ENCODE measurements around the gene TSSK3.
A peak's percentile ranks its signal among the peaks of the same experiment; 100 is the strongest.
"Not testable (repeated sequence)": the region's sequence is repeated elsewhere in the genome, so short reads cannot be mapped to it uniquely, and the experiment has no call there.

Gene TSSK3

GRCh38 chr1:32337855-32338636 is 24.3 kb upstream of the TSSK3 start:
- no peak for DNase-seq
- in situ Hi-C loops (cut with MboI; ENCODE audit: low pct_unique_long_range_greater_than_20kb, low sequenced_read_pairs), result no loop called here

- in situ Hi-C loops (cut with MboI; ENCODE audit: low pct_unique_long_range_greater_than_20kb, low sequenced_read_pairs), result no loop called here
- no peak for DNase-seq
Measured at GRCh38 chr1:32338637-32339145, 23.6 kb upstream of the TSSK3 start.

- DNase-seq, result peak; percentile 55
- in situ Hi-C loops (cut with MboI; ENCODE audit: low pct_unique_long_range_greater_than_20kb, low sequenced_read_pairs), result no loop called here
Measured at GRCh38 chr1:32339363-32339978, 22.9 kb upstream of the TSSK3 start.

GRCh38 chr1:32341186-32341757 is 21.1 kb upstream of the TSSK3 start:
- in situ Hi-C loops (cut with MboI; ENCODE audit: low pct_unique_long_range_greater_than_20kb, low sequenced_read_pairs), result no loop called here
- DNase-seq, result no peak

GRCh38 chr1:32341971-32342370 is 20.4 kb upstream of the TSSK3 start:
- DNase-seq, result no peak
- in situ Hi-C loops (cut with MboI; ENCODE audit: low pct_unique_long_range_greater_than_20kb, low sequenced_read_pairs), result no loop called here

GRCh38 chr1:32342704-32343103 is 19.6 kb upstream of the TSSK3 start:
- in situ Hi-C loops (cut with MboI; ENCODE audit: low pct_unique_long_range_greater_than_20kb, low sequenced_read_pairs), result no loop called here
- DNase-seq, result no peak

GRCh38 chr1:32345289-32345827 is 17.0 kb upstream of the TSSK3 start:
- peak; percentile 43 for DNase-seq
- in situ Hi-C loops (cut with MboI; ENCODE audit: low pct_unique_long_range_greater_than_20kb, low sequenced_read_pairs), result no loop called here

GRCh38 chr1:32346532-32347157 is 15.7 kb upstream of the TSSK3 start:
- no peak for DNase-seq
- in situ Hi-C loops (cut with MboI; ENCODE audit: low pct_unique_long_range_greater_than_20kb, low sequenced_read_pairs), result no loop called here

GRCh38 chr1:32349211-32349708 is 13.1 kb upstream of the TSSK3 start:
- peak; percentile 56 for DNase-seq
- in situ Hi-C loops (cut with MboI; ENCODE audit: low pct_unique_long_range_greater_than_20kb, low sequenced_read_pairs), result no loop called here

- in situ Hi-C loops (cut with MboI; ENCODE audit: low pct_unique_long_range_greater_than_20kb, low sequenced_read_pairs), result no loop called here
- no peak for DNase-seq
Measured at GRCh38 chr1:32350785-32351398, 11.4 kb upstream of the TSSK3 start.

- DNase-seq, result peak; percentile 78
- in situ Hi-C loops (cut with MboI; ENCODE audit: low pct_unique_long_range_greater_than_20kb, low sequenced_read_pairs), result no loop called here
Measured at GRCh38 chr1:32351399-32352238, 10.7 kb upstream of the TSSK3 start.

GRCh38 chr1:32352239-32352745 is 10.0 kb upstream of the TSSK3 start:
- no peak for DNase-seq
- in situ Hi-C loops (cut with MboI; ENCODE audit: low pct_unique_long_range_greater_than_20kb, low sequenced_read_pairs), result no loop called here

- DNase-seq, result no peak
Measured at GRCh38 chr1:32352831-32353383, 9.4 kb upstream of the TSSK3 start.

GRCh38 chr1:32353431-32353830 is 8.9 kb upstream of the TSSK3 start:
- no peak for DNase-seq
- in situ Hi-C loops (cut with MboI; ENCODE audit: low pct_unique_long_range_greater_than_20kb, low sequenced_read_pairs), result no loop called here

More at GRCh38 chr1:32352831-32353383, 9.4 kb upstream of the TSSK3 start:
- in situ Hi-C loops (cut with MboI; ENCODE audit: low pct_unique_long_range_greater_than_20kb, low sequenced_read_pairs), result no loop called here

GRCh38 chr1:32353886-32354570 is 8.3 kb upstream of the TSSK3 start:
- in situ Hi-C loops (cut with MboI; ENCODE audit: low pct_unique_long_range_greater_than_20kb, low sequenced_read_pairs), result no loop called here
- DNase-seq, result peak; percentile 30

- in situ Hi-C loops (cut with MboI; ENCODE audit: low pct_unique_long_range_greater_than_20kb, low sequenced_read_pairs); DNase-seq: not testable (repeated sequence)
Measured at GRCh38 chr1:32355778-32356177, 6.6 kb upstream of the TSSK3 start.

- DNase-seq, result no peak
Measured at GRCh38 chr1:32356478-32356877, 5.9 kb upstream of the TSSK3 start.

More at GRCh38 chr1:32356478-32356877, 5.9 kb upstream of the TSSK3 start:
- in situ Hi-C loops (cut with MboI; ENCODE audit: low pct_unique_long_range_greater_than_20kb, low sequenced_read_pairs), result no loop called here

Data from KBM-7 (cell line).